Type B pancreatic cell (in vitro differentiated cells): ENCODE data around the gene EVA1A. TPM values are rescaled to one million over a fixed set of nuclear protein-coding genes. Genes with fewer than 3 reads are reported as not detected.

Source experiments
- DNase-seq: peaks from one replicate; pipeline ENCODE4 v3.0.0; 2021; ENCODE audit warnings: mixed read lengths; ENCODE audit not compliant: unreplicated experiment; ENCODE audit errors: extremely low spot score
- H3K27ac Mint-ChIP-seq: 2 replicates; pipeline ENCODE4 v1.8.0; 2021; ENCODE audit warnings: mild to moderate bottlenecking, mixed read lengths
- H3K27me3 Mint-ChIP-seq: 2 replicates; pipeline ENCODE4 v1.8.0; 2021; ENCODE audit warnings: mixed read lengths
- H3K36me3 Mint-ChIP-seq: 2 replicates; pipeline ENCODE4 v1.8.0; 2021; ENCODE audit warnings: mixed read lengths
- H3K4me1 Mint-ChIP-seq: one replicate; pipeline ENCODE4 v1.8.0; 2021; ENCODE audit warnings: mixed read lengths; ENCODE audit not compliant: unreplicated experiment
- H3K4me3 Mint-ChIP-seq: 2 replicates; pipeline ENCODE4 v1.8.0; 2021; ENCODE audit warnings: mild to moderate bottlenecking, mixed read lengths
- H3K9me3 Mint-ChIP-seq: 2 replicates; pipeline ENCODE4 v1.8.0; 2021; ENCODE audit warnings: mixed read lengths
- CTCF ChIP-seq: fragments of 200-600 bp; sonication (generic); conservative IDR thresholded peaks from 2 replicates; pipeline ENCODE4 v1.5.0; 2021; ENCODE audit warnings: antibody characterized with exemption, mild to moderate bottlenecking
- total RNA-seq: library from RNA; stranded (reverse); gene quantifications from 2 replicates; pipeline ENCODE4 v1.2.1, GENCODE V29; 2021; ENCODE audit warnings: low replicate concordance

Gene EVA1A
- total RNA-seq, 1 donor from 2014 or later: 13.5 TPM

DNA sequence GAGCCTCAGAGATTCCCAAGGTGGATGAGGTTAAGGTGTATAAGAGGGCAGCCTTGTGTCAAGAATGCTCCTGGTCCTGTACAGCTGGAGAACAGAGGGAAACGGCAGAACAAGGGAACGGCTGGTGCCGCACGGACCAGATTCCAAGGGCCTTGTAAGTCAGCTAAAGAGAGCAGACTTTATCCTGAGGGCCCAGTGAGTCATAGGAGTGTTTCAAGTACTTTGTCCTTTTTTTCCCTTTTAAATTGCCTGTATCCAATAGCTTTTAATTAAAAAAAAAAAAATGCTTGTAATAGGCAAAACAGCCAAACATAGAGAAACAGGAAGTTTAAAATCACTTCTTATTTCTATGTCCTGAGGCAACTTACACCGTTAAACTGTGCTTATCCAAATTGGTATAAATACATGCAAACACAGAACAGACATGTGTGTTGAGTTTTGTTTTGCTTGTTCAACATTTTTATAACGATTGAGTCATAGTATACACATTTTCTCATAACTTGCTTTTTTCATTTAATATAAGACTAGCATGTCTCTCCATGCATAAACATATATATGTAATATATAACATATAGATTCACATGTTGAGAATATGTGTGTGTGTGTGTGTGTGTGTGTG, 42.1 kb upstream of the EVA1A start:
- Mint-ChIP-seq H3K27ac (no peak overlapping the region), H3K36me3 (peaks cover 3% of the 10 kb centered on the region), H3K4me3 (no peak overlapping the region), H3K4me1 (peaks cover 26% of the 10 kb centered on the region), H3K27me3 (peaks cover 25% of the 10 kb centered on the region), H3K9me3 (peaks cover 6% of the 10 kb centered on the region)
- no peak for DNase-seq
- TF ChIP-seq CTCF: no peak

- H3K9me3 Mint-ChIP-seq: peaks cover 6% of the 10 kb centered on the region
- no peak for TF ChIP-seq CTCF
- H3K27ac Mint-ChIP-seq: peak overlapping the region; percentile 52
- DNase-seq: no peak
- peaks cover 3% of the 10 kb centered on the region for H3K36me3 Mint-ChIP-seq
- peaks cover 16% of the 10 kb centered on the region for H3K27me3 Mint-ChIP-seq
- no peak overlapping the region for H3K4me3 Mint-ChIP-seq
- peaks cover 17% of the 10 kb centered on the region for H3K4me1 Mint-ChIP-seq
Measured at GRCh38 chr2:75600461-75601011, 39.8 kb upstream of the EVA1A start.

DNA sequence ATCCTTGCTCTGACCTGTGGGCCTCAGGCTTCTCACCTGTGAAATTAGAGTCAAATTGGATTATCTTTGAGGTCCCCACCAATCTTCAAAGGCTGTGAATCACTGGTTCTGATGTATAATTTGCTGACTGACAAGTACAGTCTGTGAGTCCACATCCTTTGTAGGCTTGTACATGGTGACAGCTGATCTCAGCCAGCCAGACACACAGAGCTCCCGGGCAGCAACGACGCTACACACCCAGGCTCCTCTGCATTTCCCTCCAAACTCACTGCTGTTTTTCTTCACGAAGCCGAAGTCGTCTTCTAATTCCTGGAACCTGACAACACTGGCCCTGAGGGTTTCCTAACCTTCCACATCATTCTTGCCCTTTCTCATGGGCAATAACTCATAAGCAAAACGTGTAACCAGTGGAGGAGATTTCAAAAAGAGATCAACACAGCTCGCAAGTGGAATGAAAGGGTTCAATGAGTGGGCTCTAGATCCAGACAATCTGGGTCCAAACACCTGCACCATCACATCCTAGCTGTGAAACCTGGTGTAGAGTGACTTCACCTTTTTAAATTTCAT, 37.9 kb upstream of the EVA1A start:
- TF ChIP-seq CTCF: no peak
- peaks cover 12% of the 10 kb centered on the region for H3K27me3 Mint-ChIP-seq
- H3K4me3 Mint-ChIP-seq: no peak overlapping the region
- no peaks in the 10 kb centered on the region for H3K9me3 Mint-ChIP-seq
- H3K4me1 Mint-ChIP-seq: peaks cover 19% of the 10 kb centered on the region
- no peaks in the 10 kb centered on the region for H3K36me3 Mint-ChIP-seq
- DNase-seq: no peak
- no peak overlapping the region for H3K27ac Mint-ChIP-seq

DNA sequence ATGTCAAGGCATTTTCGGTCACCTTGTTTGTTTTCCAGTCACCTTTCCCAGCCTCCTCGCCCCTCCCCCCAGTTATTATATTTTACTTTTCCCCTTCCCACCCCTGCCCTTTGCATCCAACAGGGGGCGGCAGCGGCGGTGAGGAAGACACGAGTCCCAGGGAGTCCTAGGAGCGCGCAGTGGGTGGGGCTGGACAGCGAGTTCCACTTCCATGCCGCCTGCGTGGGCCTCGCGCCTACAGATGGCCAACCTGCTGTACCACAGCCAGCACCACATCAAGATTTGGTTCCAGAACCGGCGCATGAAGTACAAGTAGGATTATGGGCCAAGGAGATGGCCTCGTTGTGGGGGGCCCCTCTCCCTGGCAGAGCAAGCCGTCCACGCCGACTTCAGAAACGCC, 37.2 kb upstream of the EVA1A start:
- no peaks in the 10 kb centered on the region for H3K9me3 Mint-ChIP-seq
- H3K4me1 Mint-ChIP-seq: peaks cover 19% of the 10 kb centered on the region
- no peak overlapping the region for H3K4me3 Mint-ChIP-seq
- no peak overlapping the region for H3K27ac Mint-ChIP-seq
- peaks cover 12% of the 10 kb centered on the region for H3K27me3 Mint-ChIP-seq
- TF ChIP-seq CTCF: no peak
- no peaks in the 10 kb centered on the region for H3K36me3 Mint-ChIP-seq
- no peak for DNase-seq

GRCh38 chr2:75596784-75597183, 36.0 kb upstream of the EVA1A start:
- Mint-ChIP-seq H3K27me3 (peaks cover 8% of the 10 kb centered on the region), H3K27ac (no peak overlapping the region), H3K4me3 (no peak overlapping the region), H3K9me3 (no peaks in the 10 kb centered on the region), H3K36me3 (no peaks in the 10 kb centered on the region), H3K4me1 (peaks cover 24% of the 10 kb centered on the region)
- DNase-seq: no peak
- TF ChIP-seq CTCF: no peak
